ENCODE data around the gene PTPRC.

- TF ChIP-seq CTCF (IDR thresholded peaks at IDR 0.05; ENCODE audit: low read depth, low read length) (no peak), MAX (IDR thresholded peaks at IDR 0.05; ENCODE audit: low read depth, low read length) (no peak), POLR2A (IDR thresholded peaks at IDR 0.05; ENCODE audit: extremely low read depth, insufficient read length) (no peak)
Observed at GRCh38 chr1:198716051-198716450, 77.2 kb downstream of the PTPRC start.

Measured in NB4 (cell line).